Hypothalamus (tissue), 51 donors: ENCODE results near the gene FOXE1.

ENCODE experiments used
- DNase-seq, 51 donors: peaks; one replicate each; lab custom pipeline; 2025; lab: John Stamatoyannopoulos, UW

FOXE1 gene

GRCh38 chr9:97853056-97853843, at the start of gene FOXE1:
TSS of gene FOXE1 (plus strand) at chr9:97853226. CDS start at chr9:97853915, 689 bp downstream.
- no peak for DNase-seq

GRCh38 chr9:97804059-97804365, 49.0 kb upstream of the FOXE1 start:
- no peak for DNase-seq

- DNase-seq = no peak
These were observed 46.3 kb upstream of the FOXE1 start for GRCh38 chr9:97806721-97807120.

- DNase-seq = no peak
These were observed 45.3 kb upstream of the FOXE1 start for GRCh38 chr9:97807681-97808080.

GRCh38 chr9:97808415-97808814, 44.6 kb upstream of the FOXE1 start:
- no peak for DNase-seq

GRCh38 chr9:97808972-97809371, 44.1 kb upstream of the FOXE1 start:
- DNase-seq = no peak

GRCh38 chr9:97809666-97810344, 43.2 kb upstream of the FOXE1 start:
- DNase-seq = no peak

- no peak for DNase-seq
These were observed 41.3 kb upstream of the FOXE1 start for GRCh38 chr9:97811533-97812246.

- DNase-seq = no peak
These were observed 40.8 kb upstream of the FOXE1 start for GRCh38 chr9:97812247-97812543.

GRCh38 chr9:97813072-97813471, 40.0 kb upstream of the FOXE1 start:
- DNase-seq = no peak

- no peak for DNase-seq
These were observed 33.3 kb upstream of the FOXE1 start for GRCh38 chr9:97819735-97820134.

GRCh38 chr9:97820373-97820772, 32.7 kb upstream of the FOXE1 start:
- no peak for DNase-seq

- DNase-seq = no peak
These were observed 21.9 kb upstream of the FOXE1 start for GRCh38 chr9:97830884-97831829.

GRCh38 chr9:97831843-97832636, 21.0 kb upstream of the FOXE1 start:
- DNase-seq = no peak

GRCh38 chr9:97840521-97840920, 12.5 kb upstream of the FOXE1 start:
- no peak for DNase-seq

GRCh38 chr9:97842960-97843359, 10.1 kb upstream of the FOXE1 start:
- DNase-seq = no peak

GRCh38 chr9:97845130-97845529, 7.9 kb upstream of the FOXE1 start:
- no peak for DNase-seq

GRCh38 chr9:97845763-97846162, 7.3 kb upstream of the FOXE1 start:
- no peak for DNase-seq

- DNase-seq = no peak
These were observed 6.7 kb upstream of the FOXE1 start for GRCh38 chr9:97846347-97846746.
